ENCODE measurements around the gene MTFMT. TPM values are rescaled to one million over a fixed set of nuclear protein-coding genes. Genes with fewer than 3 reads are reported as not detected.
A peak's percentile ranks its signal among the peaks of the same experiment; 100 is the strongest.

Gene MTFMT
- total RNA-seq, 1 donor from 2014 or later, result 13.9 TPM

DNA sequence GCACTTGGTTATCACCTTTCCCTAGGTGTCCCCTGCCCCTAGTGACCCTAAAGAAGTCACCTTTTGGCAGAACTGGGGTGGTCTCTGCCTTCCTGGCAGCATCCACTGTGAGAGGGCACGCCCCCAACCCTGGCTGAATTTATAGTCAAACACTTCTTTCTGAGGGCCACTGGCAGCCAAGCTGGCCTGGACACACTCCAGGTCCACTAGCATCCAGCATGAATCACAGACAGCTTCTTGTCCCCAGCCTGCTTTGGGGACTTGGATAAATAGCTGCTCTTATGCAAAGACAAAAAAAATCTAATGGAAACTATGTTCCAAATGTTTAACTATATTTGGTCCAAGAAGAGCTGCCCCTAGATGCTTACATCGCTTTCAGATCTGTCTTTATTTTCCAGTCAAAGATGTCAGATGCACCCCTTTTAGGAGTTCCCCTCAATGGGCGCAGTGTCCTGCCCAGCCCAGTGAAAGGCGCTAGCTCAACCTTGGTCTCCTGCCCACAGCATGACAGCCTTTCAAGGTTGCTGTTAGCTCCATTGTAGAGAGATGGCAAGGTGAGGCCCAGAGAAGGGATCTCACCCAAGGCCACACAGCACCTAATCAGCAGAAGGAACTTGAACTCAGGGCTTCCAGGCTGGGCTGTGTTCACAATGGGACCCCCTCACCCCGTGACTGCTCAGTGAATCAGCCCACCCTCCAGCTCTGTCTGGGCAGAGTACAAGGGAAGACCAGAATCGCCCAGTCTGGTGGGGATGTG lies 31.4 kb upstream of the MTFMT start:
- DNase-seq (ENCODE audit: low read depth in 2 of 2), result no peak

DNA sequence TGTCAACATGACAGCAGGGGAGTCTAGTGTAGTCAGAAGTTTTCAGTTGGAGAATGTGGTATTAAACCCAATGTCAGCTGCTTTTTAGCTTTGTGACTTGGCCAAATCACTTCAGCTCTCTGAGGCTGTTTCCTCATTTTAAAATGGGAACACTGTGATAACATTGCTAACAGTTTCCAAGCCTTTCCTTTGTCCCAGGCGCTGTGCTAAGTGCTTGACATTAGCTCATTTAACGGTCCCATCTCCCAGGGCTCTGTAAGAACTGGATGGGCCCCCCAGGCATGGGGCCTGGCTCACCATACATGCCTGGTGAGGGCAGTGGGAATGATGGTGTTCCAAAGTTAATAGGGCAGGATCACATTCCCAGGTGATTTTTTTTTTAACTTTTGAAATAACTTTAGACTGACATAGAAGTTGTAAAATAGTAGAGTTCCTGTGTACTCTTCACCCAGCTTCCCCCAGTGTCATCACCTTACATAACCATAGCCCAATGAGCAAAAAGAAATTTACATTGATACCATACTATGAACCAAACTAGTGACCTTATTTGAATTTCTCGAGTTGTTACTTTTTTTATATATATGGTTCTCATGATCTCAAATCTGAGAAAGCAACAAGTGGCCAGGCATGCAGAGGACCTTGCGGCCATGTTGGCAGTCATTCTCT lies 30.6 kb upstream of the MTFMT start:
- no peak for DNase-seq (ENCODE audit: low read depth in 2 of 2)

DNA sequence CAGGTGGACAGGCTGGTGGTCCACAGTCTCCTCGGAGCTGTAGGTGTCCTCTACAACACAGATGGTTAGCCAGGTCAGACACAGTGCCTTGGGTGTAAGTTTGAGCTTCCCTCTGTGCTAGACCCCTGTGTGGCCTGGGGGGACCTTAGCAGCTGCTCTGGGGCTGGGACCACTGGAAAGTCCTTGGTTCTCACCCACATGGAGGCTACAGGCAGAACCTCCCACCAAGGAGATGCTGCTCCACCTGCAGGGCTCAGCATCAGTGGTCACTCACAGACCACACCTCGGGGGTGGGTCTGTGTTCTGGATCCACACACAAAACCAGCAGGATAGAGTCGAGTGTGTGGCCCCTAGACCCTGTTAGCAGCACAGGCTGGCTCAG lies 29.9 kb upstream of the MTFMT start:
- no peak for DNase-seq (ENCODE audit: low read depth in 2 of 2)

GRCh38 chr15:65058394-65059368 lies 29.2 kb upstream of the MTFMT start:
- no peak for DNase-seq (ENCODE audit: low read depth in 2 of 2)

GRCh38 chr15:65057549-65057940 lies 28.1 kb upstream of the MTFMT start:
- DNase-seq (ENCODE audit: low read depth in 2 of 2), result no peak

- no peak for DNase-seq (ENCODE audit: low read depth in 2 of 2)
These were observed 27.6 kb upstream of the MTFMT start for GRCh38 chr15:65056868-65057548.

DNA sequence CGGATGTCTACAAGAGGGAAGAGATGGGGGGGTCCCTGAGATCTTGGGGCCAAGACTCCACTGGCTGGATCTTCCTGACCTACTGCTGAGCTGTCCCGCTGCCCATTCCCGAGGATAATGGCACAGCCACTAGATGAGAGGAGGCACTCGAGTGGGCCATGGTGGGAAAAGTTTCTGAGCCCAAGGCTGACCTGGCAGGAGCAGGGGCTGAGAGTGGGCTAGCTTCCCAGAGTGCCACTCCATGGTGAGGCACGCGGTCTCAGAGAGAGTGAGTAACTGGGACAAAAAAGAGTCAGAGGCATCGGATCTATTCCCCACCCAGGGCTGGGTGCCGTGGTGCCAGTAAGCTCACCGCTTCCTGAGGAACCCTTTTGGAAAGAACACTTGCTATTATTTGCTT lies 26.7 kb upstream of the MTFMT start:
- no peak for DNase-seq (ENCODE audit: low read depth in 2 of 2)

DNA sequence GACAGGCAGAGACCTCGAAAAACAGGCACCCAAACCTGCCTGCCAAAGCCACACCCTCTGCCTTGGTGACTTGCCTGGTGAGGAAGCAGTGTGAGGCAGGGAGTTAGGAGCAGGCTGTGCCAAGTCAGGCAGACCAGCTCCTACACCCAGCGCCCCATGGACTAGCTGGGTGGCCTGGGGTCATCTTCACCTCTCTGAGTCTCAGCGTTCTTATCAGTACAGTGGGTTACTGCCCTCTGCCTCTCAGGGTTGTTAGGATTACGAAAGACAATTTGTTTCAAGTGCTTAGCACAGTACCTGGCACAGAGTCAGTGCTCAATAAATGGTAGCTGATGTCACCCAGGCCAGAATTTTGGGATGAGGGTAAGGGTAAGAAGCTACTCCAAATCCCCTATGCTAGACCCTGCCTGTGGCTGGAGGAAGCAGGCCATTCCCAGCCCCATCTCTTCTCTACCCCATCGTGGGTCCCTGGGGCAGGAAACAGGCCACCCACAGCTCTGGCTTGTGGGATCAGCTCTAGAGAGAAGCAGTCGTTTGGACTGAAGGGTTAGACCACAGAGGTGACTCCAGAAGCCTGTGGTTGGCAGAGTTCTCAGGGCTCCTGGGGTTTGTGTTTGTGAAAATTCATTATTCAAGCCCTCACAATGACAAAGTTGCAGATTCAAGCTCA lies 25.9 kb upstream of the MTFMT start:
- no peak for DNase-seq (ENCODE audit: low read depth in 2 of 2)

DNA sequence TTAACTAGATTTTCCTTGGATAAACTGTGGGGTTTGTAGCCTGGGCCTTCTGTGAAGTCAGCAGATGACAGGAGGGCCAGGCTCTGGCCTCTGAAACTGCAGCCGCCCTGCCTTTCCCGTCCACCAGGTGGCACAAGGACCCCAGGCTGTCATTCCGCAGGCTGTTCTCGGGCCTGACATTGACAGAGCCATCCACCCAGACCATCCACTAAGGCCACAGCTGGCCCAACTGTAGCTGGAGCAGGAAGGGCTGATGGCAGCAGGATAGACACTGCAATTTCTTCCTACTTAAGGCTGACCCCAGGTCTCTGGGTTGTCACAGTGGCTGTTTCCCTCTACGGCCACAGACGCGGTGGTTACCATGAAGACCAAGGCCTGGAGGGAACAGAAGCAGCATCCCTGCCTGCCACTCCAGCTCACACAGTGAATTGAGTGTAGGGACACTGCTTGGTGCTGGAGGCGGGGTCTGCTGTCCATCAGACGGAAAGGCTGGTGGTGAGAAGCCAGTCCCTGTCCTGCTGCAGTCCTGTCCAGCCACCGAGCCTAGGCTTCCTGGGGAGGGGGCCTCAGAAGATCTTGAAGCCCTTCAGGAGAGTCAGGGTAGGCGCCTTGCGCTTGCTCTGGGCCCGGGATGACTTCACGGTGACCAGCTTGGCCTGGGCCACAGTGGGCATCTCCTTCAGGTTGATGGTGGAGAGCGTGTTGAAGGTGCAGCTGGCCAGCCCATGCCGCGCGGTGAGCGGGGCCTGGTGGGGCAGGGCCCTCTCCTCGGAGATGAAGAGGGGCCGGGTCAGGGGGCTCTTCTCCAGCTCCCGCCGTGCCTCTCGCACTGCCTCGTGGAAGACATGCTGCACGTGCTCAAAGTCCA lies 25.1 kb upstream of the MTFMT start:
- DNase-seq (ENCODE audit: low read depth in 2 of 2), result peak; percentile 72 to 85

- no peak for DNase-seq (ENCODE audit: low read depth in 2 of 2)
These were observed 23.5 kb upstream of the MTFMT start for GRCh38 chr15:65052956-65053355.

- no peak for DNase-seq (ENCODE audit: low read depth in 2 of 2)
These were observed 21.8 kb upstream of the MTFMT start for GRCh38 chr15:65051266-65051665.

GRCh38 chr15:65050270-65050669 lies 20.8 kb upstream of the MTFMT start:
- no peak for DNase-seq (ENCODE audit: low read depth in 2 of 2)

GRCh38 chr15:65049418-65049840 lies 20.0 kb upstream of the MTFMT start:
- DNase-seq (ENCODE audit: low read depth in 2 of 2), result peak; percentile 93 to 95

- DNase-seq (ENCODE audit: low read depth in 2 of 2), result no peak
These were observed 18.8 kb upstream of the MTFMT start for GRCh38 chr15:65048241-65048640.

GRCh38 chr15:65044724-65045481 lies 15.5 kb upstream of the MTFMT start, which contains the start of gene SLC51B:
Gene SLC51B, plus strand, starts transcription at chr15:65045387. Its CDS starts 4,618 bp downstream, at chr15:65050005.
- no peak for DNase-seq (ENCODE audit: low read depth in 2 of 2)

DNA sequence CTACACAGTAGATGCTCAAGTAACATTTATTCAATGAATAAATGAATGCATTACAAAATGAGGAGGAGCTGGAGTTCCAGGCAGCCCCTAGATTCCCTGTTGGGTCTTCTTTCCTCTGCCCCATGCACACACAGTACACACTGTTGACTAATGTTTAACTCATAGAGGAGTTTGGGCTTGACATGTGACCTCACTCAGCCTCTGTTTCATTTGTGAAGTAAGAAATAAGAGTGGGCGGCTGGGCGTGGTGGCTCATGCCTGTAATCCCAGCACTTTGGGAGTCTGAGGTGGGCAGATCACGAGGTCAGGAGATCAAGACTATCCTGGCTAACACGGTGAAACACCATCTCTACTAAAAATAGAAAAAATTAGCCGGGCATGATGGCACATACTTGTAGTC lies 14.8 kb upstream of the MTFMT start:
- peak in 1 of 2 donors; percentile 25 for DNase-seq (ENCODE audit: low read depth in 2 of 2)

DNA sequence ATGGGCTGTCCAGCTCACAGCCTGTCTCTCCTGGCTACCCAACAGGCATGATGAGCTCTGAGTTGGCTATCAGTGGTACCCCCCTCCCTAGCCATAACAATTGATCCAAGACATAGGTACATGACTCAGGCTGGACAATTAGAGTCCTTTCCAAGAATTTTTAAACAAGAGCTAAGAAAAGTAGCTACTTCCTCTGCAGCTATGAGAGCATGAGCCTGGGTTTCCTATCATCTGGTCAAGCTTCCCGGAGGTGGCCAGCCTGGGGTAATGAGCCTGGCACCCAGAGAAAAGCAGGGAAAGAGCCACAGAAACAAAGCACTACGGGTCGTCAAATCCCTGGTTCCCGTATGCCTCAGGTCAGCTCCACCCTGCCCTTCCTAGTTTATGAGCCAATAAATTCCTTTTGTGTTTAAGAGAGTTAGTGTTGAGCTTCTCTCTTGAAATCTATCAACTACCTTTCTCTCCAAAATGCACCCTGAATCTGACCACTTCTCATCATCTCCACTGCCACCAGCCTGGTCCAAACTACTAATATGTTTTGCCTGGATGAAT lies 13.4 kb upstream of the MTFMT start:
- DNase-seq (ENCODE audit: low read depth in 2 of 2), result peak in 1 of 2 donors; percentile 28

- no peak for DNase-seq (ENCODE audit: low read depth in 2 of 2)
These were observed 12.3 kb upstream of the MTFMT start for GRCh38 chr15:65041787-65042186.

GRCh38 chr15:65040461-65040860 lies 11.0 kb upstream of the MTFMT start:
- no peak for DNase-seq (ENCODE audit: low read depth in 2 of 2)
